Measurements from ENCODE around the gene DUSP22.
"Not testable (repeated sequence)": the region's sequence is repeated elsewhere in the genome, so short reads cannot be mapped to it uniquely, and the experiment has no call there.

DUSP22 gene

DNA sequence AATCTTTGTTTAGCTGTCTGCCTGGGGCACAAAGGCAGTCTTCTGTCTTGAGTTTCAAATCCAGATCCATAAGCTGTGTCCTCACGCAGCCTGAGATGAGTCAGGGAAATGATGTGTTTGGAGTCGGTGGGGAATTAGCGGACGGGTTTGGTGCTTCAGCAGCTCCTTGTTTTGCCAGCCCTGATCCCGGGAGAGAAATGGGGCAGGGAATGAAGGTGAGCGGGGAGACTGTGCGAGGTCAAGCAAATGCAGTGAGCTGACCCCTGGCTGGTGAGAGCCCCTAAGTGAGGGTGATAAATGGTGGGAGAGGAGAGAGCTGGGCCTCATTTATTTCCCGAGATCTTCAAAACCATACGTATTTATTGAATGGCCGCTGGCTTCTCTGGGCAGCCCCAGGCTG, 21.6 kb downstream of the DUSP22 start:
- no peak for DNase-seq

DNA sequence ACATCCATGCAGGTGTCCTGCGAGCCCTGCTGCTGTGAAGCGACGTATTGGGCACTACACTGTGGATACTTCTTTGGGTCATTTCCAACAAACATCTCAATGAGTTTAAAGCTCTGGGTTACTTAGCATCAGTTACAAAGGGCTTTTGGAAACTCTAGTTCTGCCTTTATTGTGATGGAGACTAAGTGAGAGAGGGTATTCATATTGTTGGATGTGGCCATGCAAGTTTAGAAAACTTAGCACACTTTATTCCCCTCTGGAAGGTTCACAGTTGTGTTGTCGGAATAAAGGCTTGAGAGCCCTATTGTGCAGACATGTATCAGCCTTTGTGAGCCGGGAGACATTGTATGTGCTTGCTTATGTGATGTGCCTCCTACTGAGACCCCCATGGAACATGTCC, 22.1 kb downstream of the DUSP22 start:
- DNase-seq, result no peak

DNA sequence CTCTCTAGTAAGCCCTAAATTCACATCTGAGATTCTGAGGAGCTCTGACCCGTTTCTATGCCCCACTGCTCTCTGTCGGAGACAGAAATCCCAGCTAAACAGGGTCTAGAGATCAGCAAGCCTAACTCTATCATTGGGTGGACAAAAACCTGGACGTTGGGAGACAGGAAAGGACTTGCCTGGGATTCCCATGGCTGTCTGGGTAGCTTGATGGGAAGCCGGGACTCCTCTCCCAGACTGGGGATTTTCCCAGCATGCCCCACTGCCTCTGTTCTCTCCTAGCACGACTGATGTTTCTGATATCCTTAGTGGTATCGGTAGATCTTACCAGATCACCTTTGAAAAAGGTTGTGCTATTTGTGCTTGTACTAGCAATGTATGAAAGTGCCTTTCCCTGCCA, 22.9 kb downstream of the DUSP22 start:
- no peak for DNase-seq

DNA sequence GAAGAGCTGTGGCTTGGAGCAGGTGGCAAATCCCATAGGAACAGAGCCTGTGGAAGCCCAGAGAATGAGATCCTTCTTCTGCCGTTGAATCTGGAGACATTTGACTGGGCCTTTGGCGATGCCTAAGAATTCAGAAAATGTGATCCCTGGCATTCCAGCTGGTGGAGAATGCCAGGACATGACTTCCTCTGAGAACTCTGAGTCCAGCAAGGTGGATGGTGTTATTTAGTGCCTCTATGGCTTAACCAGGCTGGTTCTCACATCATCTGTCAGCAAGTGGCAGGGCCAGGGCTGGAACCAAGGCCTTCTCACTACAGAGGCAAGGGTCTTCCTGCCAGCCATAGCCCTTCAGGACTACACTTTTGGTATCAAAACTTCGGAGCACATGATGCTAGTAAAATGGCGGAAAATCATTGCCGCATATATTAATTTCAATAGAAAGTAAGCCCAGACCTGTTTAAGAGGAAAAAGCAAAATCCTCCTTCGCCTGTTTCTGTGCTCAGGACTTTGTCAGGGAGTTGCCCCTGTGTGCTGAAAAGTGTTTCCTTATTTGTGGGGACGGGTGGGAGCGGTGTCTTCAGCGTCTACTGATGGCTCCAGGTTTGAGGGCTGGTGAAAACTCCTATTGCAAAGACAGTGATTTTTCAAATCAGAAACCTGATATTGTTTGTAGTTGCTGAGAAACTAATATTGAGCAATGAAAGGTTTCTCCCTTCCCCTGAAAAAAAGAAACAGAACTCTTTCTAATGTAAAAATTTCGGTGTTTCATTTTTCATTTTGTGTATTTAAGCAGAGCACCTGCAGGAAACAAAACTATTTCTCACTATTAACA, 23.9 kb downstream of the DUSP22 start:
- DNase-seq, result no peak

DNA sequence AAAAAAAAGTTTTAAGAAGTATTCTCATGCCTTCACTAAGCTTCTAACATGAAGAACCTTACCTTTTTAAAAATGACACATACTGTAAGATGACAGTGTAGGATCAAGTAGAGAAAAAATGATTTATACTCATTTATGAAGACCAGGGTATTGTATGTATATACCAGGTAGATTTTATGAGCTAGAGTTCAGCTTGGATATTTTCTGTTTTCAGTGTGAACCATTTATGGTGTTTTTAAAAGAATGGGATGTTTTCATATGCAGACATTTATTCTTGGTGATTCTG, 24.4 kb downstream of the DUSP22 start:
- no peak for DNase-seq

DNA sequence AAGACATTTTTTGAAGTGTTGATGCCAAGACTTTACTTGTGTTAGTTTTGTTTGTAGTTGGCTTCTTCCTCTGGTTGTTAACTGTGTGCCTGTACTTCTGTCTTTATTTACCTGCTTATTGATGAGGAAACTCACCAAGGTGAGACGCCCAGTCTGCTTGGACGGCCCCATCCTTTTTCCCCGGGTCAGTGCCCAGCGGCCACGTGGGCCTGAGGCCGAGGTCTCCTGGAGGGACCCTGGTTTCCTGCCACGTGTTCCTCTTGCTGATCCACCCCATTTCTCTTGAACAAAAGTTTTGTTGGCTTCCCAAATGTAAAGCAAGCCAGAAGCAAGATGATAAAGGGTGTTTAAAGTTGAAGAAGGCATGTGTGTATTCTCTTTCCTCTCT, 24.8 kb downstream of the DUSP22 start:
- no peak for DNase-seq

DNA sequence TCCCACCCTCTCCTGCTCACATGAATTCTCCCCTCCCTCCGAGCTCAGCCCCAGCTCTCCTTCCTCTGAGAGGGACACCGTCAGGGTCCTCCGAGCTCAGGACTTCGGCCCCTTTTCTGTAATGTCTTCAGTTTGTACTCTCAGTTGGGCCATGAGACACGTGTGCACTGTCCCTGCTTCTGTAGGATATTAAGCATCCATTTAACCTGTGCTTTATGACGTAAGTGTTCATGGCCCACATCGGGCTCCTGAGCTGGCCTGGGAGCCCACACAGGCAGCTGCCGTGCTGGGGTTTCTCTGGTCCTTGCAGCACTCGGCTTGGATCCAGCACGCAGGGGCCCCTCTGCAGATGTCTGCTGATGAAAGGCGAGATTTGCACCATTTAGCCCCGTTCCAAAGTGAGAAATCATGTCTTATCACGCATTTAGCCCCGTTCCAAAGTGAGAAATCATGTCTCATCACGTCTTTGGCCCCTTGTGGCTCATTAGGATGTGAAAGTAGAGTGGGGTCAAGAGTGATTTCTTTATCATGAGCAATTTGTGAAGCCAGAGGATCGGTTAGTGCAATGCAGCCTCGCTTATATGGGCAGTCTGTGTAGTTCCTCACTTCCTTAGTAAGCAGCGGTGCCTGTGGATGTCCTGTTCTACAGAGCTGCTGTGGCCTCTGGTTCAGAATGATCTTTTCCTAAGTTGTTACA, 25.3 kb downstream of the DUSP22 start:
- no peak for DNase-seq

DNA sequence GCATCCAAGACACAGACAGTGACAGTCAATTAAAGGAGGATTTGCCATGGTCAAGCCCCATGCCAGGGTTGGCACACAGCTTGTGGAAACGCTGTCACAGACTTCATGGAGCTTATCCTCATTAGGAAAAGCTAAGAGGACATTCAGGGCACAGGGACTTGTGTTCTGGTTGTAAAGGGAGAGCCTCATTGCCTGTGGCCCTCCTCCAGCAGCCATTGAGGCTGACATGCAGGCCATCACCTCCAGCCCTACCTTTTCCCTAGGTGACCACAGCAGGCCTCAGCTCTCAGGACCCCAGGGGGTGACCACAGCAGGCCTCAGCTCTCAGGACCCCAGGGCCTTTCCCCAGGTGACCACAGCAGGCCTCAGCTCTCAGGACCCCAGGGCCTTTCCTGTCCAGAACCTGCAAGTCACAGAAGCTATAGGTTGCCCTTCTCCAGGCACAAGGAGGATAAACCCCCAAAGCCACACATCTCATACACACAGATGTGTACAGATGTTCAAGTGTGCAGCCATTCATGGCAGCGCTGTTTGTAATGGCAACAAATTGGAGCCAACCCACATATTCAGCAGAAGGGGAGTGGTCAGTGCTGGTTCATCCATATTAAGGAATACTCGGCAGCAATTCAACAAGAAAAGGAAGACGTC, 26.1 kb downstream of the DUSP22 start:
- DNase-seq, result no peak

DNA sequence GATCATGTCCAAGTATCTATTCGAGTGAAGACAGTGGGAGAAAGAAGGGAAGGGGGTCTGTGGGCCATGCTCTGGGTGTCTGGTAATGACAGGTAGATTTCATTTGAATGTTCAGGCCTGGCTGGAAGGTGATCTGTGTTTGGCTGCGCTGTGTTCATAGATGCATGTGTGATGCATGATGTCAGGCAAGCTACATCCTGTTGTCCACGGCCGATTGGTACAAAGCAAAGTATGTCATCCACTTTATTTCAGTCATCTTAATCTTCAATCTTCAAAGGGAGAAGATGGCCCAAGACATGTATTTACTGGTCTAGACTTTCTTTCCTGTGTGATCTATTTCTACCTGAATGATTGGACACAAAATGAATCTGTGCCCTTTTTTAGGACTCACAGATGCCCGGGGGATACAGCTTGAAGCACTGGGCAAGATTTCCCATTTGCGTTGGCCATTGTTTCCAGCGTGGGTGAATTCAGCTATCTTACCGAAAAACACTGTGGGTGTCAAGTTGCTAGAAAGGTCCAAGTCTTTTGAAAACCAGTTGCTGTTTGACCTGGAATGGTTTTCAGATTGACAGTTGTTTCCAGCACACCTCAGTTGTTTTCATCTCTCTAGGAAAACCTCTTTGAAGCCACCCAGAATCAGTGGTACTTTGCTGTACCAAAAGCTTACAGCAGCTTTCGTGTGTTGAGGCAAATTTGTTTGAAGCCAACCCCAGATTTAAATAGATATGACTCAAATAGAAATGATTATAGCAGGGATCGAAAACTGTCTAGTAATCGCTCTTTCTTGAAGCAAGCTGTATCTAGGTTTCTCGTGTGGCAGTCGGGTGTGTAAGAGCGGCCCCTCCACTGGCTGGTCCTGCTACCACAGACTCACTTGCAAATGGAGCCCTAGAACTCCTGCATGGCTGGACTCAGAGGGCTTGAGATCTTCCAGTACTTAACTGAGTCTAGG, 27.2 kb downstream of the DUSP22 start:
- no peak for DNase-seq

DNA sequence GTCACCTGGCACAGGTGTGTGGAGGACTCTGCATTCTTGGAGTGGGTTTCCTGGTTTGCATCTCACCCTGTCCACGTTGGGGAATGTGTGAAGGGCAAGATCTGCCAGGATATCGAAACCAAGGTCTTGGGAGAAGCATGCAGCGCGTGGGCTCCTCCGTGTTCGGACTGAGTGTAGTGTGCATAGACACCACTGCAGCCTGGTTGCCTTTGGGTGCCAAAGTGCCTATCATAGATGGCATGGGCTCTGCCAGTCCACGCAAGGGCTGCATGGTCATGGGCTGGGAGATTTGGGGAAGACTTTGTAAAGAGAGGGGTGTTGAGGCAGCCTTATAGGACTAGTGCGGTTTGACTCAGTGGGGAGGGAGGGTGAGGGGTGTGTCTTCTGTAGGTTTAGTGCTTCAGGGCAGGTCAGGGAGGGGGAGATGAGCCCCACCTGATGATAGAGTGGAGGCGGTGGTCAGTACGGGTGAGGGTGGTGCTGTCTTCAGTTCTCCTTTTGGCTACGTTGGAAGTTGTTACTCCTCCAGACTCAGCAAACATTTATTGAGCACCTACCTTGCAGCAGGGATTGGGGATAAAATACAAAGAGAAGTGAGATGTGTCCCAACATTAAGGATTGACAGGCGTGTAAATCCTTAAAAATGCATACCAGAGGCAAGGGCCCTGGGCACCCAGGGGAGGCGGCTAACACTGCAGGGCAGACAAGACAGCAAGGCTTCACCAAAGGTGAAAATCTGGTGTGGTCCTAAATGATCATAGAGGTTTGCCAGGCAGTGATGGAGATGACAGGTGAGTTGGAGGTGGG, 28.3 kb downstream of the DUSP22 start:
- DNase-seq, result no peak

DNA sequence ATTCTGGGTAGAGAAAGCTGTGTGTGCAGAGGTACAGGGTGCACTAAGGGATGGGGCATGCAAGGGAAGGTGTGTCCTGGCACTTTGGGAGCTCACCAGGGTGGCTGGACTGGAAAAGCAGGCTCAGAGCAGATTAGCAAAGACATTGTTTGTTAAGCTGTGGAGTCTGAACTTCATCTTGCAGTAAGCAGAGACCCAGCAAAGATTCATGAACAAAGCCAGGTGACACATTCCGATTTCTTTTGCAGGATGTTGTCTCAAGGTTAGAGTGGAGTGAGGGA, 28.8 kb downstream of the DUSP22 start:
- no peak for DNase-seq

DNA sequence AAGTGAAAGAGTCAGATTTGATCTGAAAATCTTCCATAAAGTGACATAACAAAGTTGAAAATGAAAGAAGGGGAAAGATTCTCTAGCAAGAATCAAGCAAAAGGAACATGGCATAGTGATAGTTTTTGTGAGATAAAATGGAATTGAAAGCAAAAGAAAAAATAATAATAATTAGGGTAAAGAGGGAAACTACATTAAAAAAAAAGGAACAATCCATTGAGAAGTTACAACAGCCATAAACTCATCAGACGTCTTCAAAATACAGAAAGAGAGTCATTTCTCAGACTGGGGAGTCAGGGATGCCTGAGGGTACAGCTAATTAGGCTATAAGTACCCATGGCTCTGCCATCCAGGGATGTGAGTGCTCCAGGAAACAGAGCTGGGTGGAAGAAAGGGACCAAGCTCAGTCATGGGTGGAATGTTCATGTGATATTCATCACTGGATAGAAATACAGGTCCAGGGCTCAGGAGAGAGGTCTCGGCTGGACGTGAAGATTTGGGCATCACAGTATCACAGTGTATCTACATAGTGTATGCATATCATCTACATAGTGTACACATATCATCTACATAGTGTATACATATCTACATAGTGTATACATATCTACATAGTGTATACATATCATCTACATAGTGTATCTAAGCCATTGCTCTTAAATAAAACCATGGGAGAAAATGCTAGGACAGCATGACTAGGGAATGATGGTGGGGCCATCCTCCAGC, 29.4 kb downstream of the DUSP22 start:
- no peak for DNase-seq

DNA sequence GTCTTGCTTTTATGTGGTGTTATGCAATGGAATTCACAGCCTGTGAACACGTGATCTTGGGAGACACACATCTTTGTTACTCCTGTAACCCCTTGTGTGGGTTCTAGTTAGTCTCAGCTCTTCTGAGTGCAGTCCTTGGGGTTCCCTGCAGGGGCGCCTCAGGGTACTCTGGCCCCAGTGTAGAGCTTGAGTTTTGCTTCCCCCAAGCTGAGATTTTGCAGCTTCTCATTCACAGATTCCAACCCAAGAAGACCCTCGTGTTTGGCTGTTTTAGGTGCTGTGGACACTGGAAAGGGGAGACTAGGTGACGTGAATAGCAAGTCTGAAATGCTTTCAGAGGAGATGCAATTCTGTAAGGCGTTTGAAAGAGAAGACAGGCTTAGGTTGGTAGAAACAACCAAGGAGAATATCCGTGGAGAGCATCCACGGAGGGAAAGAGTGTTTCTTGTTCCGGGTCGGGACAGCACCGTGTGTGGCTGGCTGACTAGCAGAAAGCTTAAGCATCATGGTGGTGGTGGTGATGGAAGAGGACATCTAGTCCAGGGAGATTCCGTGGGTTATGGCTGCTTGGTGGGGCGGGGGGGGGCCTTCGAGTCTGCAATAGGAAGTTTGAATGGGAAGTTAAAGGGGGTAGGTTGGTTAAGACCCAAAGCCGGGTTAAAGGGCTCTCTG, 30.1 kb downstream of the DUSP22 start:
- no peak for DNase-seq

DNA sequence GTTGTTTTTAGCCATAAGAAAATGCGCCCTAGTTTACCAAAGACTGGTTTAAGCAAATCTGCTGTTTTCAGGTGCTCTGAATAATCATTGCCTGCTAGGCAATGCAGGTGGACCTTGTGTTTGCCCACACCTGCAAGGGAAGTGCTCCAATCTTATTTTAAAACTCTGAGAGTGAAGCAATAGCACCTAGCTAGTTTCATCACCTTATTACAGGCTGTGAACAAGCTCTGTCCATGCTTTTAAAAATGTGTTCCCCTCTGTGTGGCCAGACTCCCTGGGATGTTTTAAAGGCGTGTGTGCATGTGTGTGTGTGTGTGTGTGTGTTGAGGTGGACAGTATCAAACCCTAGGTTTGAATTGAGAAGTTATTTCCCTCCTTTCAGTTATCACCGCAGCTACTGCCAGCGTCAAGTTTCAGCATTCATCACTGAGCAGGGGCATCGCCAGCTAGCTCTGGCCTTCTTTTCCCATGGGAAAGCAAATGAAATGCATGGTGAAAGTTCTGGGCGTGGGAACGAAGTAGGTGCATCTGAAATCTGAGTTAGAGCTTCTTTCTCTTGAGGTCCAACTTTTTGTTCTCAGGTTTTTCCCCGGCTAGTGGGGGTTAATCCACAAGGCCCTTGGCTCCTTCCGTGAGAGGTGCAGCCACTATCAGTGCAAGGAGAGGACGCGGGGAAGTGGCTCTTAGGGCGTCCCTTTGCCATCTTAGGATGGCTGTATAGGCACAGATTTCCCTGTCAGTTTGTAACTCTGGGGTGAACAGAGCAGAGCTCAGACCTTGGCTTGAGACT, 30.8 kb downstream of the DUSP22 start:
- DNase-seq, result no peak

DNA sequence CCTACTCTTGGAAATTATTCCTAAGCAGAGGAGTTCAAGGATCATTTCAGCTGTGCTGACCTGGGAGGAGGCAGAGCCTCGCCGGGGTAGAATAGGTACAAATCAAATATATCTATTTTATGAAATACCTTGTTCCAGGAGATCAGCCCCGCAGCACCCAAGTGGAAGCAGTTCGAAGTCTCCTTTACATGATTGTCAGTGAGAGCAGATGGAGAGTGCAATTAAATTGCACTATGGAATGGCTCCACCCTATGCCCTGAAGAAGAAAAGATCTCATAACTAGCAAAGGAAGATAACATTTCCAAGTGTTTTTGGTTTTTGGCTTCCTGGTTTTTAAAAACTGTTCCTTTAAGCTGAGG, 31.4 kb downstream of the DUSP22 start:
- no peak for DNase-seq

DNA sequence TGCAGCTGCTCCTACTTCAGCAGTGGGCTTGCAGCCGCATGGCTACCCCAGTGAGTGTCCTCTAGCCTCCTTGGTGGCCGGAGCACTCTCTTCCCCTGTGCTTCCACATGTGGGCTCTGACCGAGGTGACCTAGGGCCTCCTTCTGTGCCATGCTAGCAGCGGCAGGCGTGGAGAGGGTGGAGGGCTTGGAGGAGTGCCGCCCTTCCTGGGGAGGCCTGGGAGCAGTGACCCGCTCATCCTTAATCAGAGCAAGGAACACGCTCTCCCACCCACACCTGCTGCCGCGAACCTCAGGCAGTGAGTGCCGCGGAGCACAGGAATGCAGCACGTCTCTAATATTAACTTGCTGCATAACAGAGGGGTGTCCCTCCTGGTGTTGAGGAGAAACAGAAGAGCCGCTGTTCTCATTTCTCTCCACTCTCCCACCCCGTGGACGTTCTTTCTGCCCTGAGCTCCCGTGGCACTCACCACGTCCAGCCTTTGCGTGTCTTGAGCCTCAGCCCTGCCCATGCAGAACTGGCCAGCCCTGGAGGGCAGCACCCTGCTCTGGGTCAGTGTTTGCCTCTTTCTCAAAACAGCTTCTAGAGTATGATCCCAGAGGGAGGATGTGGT, 31.9 kb downstream of the DUSP22 start:
- no peak for DNase-seq

DNA sequence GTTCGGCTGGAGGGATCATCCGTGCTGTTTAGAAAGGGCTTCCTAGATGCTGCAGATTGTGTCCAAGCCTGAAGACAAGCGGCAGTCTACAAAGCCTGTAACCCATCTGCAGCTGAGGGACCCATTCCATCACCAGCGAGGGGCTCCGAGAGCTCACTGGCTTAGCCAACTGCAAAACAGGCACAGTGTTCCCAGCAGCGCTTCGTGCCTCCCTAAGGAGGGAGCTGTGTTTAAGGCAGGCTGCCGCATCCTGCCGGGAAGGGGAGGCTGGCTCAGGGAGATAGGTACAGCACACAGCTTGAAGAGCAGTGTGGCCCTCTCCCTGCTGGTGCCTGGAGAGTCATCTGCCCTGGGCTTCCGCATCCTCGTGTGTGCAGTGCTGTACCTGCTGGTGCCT, 32.4 kb downstream of the DUSP22 start:
- DNase-seq, result no peak

DNA sequence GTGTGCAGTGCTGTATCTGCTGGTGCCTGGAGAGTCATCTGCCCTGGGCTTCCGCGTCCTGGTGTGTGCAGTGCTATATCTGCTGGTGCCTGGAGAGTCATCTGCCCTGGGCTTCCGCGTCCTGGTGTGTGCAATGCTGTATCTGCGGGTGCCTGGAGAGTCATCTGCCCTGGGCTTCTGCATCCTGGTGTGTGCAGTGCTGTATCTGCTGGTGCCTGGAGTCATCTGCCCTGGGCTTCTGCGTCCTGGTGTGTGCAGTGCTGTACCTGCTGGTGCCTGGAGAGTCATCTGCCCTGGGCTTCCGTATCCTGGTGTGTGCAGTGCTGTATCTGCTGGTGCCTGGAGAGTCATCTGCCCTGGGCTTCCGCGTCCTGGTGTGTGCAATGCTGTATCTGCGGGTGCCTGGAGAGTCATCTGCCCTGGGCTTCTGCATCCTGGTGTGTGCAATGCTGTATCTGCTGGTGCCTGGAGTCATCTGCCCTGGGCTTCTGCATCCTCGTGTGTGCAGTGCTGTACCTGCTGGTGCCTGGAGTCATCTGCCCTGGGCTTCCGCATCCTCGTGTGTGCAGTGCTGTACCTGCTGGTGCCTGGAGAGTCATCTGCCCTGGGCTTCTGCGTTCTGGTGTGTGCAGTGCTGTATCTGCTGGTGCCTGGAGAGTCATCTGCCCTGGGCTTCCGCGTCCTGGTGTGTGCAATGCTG, 33.0 kb downstream of the DUSP22 start:
- DNase-seq, result not testable (repeated sequence)

DNA sequence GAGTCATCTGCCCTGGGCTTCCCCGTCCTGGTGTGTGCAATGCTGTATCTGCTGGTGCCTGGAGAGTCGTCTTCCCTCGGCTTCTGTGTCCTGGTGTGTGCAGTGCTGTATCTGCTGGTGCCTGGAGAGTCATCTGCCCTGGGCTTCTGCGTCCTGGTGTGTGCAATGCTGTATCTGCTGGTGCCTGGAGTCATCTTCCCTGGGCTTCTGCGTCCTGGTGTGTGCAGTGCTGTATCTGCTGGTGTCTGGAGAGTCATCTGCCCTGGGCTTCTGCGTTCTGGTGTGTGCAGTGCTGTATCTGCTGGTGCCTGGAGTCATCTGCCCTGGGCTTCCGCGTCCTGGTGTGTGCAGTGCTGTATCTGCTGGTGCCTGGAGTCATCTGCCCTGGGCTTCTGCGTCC, 33.8 kb downstream of the DUSP22 start:
- not testable (repeated sequence) for DNase-seq
